Vagina (tissue), 2 donors: ENCODE measurements around the gene TRIM69.

Experiments used
- CTCF ChIP-seq, 3 experiments: fragments of 450-650 bp in 2 of 3; fragments of 200-600 bp in 1 of 3; sonication (generic) in 1 of 3; IDR thresholded peaks; one replicate each; pipeline ENCODE4 v1.5.1; 2017 to 2019; ENCODE audit warnings: antibody characterized with exemption in 3 of 3, mild to moderate bottlenecking in 2 of 3, moderate library complexity in 2 of 3
- POLR2A ChIP-seq, 2 donors: fragments of 450-650 bp; IDR thresholded peaks; one replicate each; pipeline ENCODE4 v1.6.1; 2017; ENCODE audit warnings: antibody characterized with exemption in 2 of 2, mild to moderate bottlenecking in 2 of 2, moderate library complexity in 2 of 2

GRCh38 chr15:44718927-44719292 lies 17.4 kb upstream of the TRIM69 start:
- TF ChIP-seq CTCF (IDR thresholded peaks at IDR 0.05) (no peak), POLR2A (IDR thresholded peaks at IDR 0.05) (no peak)
